Ovary (tissue), 9 donors: ENCODE measurements around the gene RACK1. TPM values are rescaled to one million over a fixed set of nuclear protein-coding genes. Genes with fewer than 3 reads are reported as not detected.
A peak's percentile ranks its signal among the peaks of the same experiment; 100 is the strongest.

ENCODE experiments used
- DNase-seq, 5 donors: peaks; one replicate each; pipeline ENCODE4 v3.0.0-alpha.2; 2019 to 2020
- H3K27ac ChIP-seq, 2 donors: fragments of 200-600 bp; one replicate each; pipeline versions ENCODE4 v1.5.1 to v1.8.0; 2019 to 2022
- H3K27me3 ChIP-seq: fragments of 200-600 bp; one replicate; pipeline ENCODE4 v1.8.0; 2022
- H3K36me3 ChIP-seq: fragments of 200-600 bp; sonication (generic); one replicate; pipeline ENCODE4 v1.5.1; 2019
- H3K4me1 ChIP-seq: one replicate; pipeline ENCODE4 v1.8.1; 2013; ENCODE audit warnings: mild to moderate bottlenecking, moderate library complexity; ENCODE audit not compliant: insufficient read depth
- H3K4me3 ChIP-seq: fragments of 200-600 bp; sonication (generic); one replicate; pipeline ENCODE4 v1.5.1; 2017
- H3K9me3 ChIP-seq, 2 donors: fragments of 200-600 bp in 1 of 2; sonication (generic) in 1 of 2; one replicate each; pipeline versions ENCODE4 v1.5.1 to v1.8.1; 2013 to 2019; ENCODE audit warnings: mild to moderate bottlenecking in 1 of 2, moderate library complexity in 1 of 2
- CTCF ChIP-seq, 3 donors: fragments of 450-650 bp in 2 of 3; fragments of 200-600 bp in 1 of 3; IDR thresholded peaks; one replicate each; pipeline versions ENCODE4 v1.5.1 to v1.8.0; 2016 to 2022; ENCODE audit warnings: antibody characterized with exemption in 3 of 3, mild to moderate bottlenecking in 1 of 3
- EP300 ChIP-seq: sonication (generic); formaldehyde crosslinking; IDR thresholded peaks from one replicate; pipeline ENCODE4 v1.6.1; 2017; ENCODE audit warnings: antibody characterized with exemption
- POLR2A ChIP-seq: fragments of 450-650 bp; IDR thresholded peaks from one replicate; pipeline ENCODE4 v1.6.1; 2017; ENCODE audit warnings: antibody characterized with exemption, mild to moderate bottlenecking, moderate library complexity
- WGBS, 3 donors: extraction: QIAGEN DNeasy Blood & Tissue Kit in 1 of 3; methylation state at CpG; one replicate each; pipeline versions ENCODE4 v1.1.5 to v1.1.7; 2013 to 2017; 5-methylcytosine and 5-hydroxymethylcytosine counted together
- intact Hi-C, 4 donors: fragments of 100-400 bp; cut with DNase I; formaldehyde crosslinking; loops; one replicate each; pipeline versions ENCODE4 v1.11.0 to v1.15.1; 2022 to 2023
- polyA plus RNA-seq, 2 donors: library from polyadenylated mRNA; stranded (reverse); fragments of 200-250 nt in 1 of 2; fragments of 350-450 nt in 1 of 2; fragmentation: Illumina TruSeq in 1 of 2; extraction: RNeasy Lipid Tissue Mini Kit (QIAGEN cat#74804) in 1 of 2; gene quantifications; one replicate each; pipeline ENCODE4 v1.2.3, GENCODE V29; 2013 to 2014
- total RNA-seq, 7 donors: library from RNA; depleted of rRNA in 2 of 7; stranded (reverse); fragments of >200 nt in 2 of 7; fragmentation: NEBNext Ultra II Directional in 3 of 7; extraction: Animal tissue kit (Norgen Biotek cat#: 25700) in 3 of 7; gene quantifications; one replicate each; pipeline versions ENCODE4 v1.1.0 to v1.2.4, GENCODE V29; 2016 to 2023
- donor health status: DM: no; HTN: no; CAD: no; lungs with moderate emphysema.
- donor health status: DM: no; HTN: no; CAD: no.
- donor health status: Bipolar disorder and iron deficiency.
- donor health status: DM: yes; HTN: yes; CAD: no.
- donor health status: DM: no; HTN: no; CAD: no.
- donor health status: DM: yes; HTN: yes; CAD: no.

Gene RACK1
- total and polyA plus RNA-seq, 9 donors = 2,570 to 4,895 (median 3,203) TPM

- Histone ChIP-seq H3K36me3 (no peaks in the 10 kb centered on the region), H3K9me3 (no peaks in the 10 kb centered on the region), H3K27ac (peak overlapping the region; percentile 78 to 92), H3K4me3 (peak overlapping the region; percentile 85), H3K4me1 (peaks cover 18% of the 10 kb centered on the region), H3K27me3 (no peaks in the 10 kb centered on the region)
- TF ChIP-seq CTCF (IDR thresholded peaks at IDR 0.05) (no peak), POLR2A (peak; percentile 76), EP300 (peak; percentile 39)
- peak; percentile 87 to 92 (median 91) for DNase-seq
- 0 to 1% (median 0%) methylated on average over 53 to 55 of the region's 55 CpGs for WGBS, 3 donors
- intact Hi-C loops = loop anchor here in 1 of 4 donors (10.0 kb wide), 1 partner anchor 432 kb away; no protein-coding TSS in a partner anchor
These were observed 2.8 kb upstream of the RACK1 start for GRCh38 chr5:181246276-181247049.

- Histone ChIP-seq H3K4me3 (peak overlapping the region; percentile 85), H3K9me3 (no peaks in the 10 kb centered on the region), H3K4me1 (peaks cover 18% of the 10 kb centered on the region), H3K27me3 (no peaks in the 10 kb centered on the region), H3K36me3 (no peaks in the 10 kb centered on the region), H3K27ac (peak overlapping the region; percentile 78 to 92)
- 26% methylated on average over 34 of the region's 34 CpGs for WGBS, 3 donors
- DNase-seq = peak in 1 of 5 donors; percentile 48
- intact Hi-C loops = loop anchor here in 1 of 4 donors (1.0 to 10.0 kb wide), 2 partner anchors 56 to 431 kb away; no protein-coding TSS in a partner anchor
- TF ChIP-seq EP300 (no peak), CTCF (IDR thresholded peaks at IDR 0.05) (no peak), POLR2A (no peak)
These were observed 1.9 kb upstream of the RACK1 start for GRCh38 chr5:181245427-181246275.

- no peak for DNase-seq
- TF ChIP-seq POLR2A (no peak), CTCF (IDR thresholded peaks at IDR 0.05) (no peak), EP300 (no peak)
- intact Hi-C loops = loop anchor here in 2 of 4 donors (2.0 to 10.0 kb wide), 3 partner anchors 18 to 428 kb away; partner anchors contain the start of gene TRIM41 (in 1 of the 2)
- 0 to 2% (median 1%) methylated on average over 25 of the region's 25 CpGs for WGBS, 3 donors
- Histone ChIP-seq H3K36me3 (no peaks in the 10 kb centered on the region), H3K9me3 (no peaks in the 10 kb centered on the region), H3K27ac (peak overlapping the region; percentile 67 to 74), H3K27me3 (no peaks in the 10 kb centered on the region), H3K4me1 (peaks cover 18% of the 10 kb centered on the region), H3K4me3 (peak overlapping the region; percentile 77)
These were observed 615 bp downstream of the RACK1 start for GRCh38 chr5:181243018-181243563.

- Histone ChIP-seq H3K36me3 (no peaks in the 10 kb centered on the region), H3K27me3 (no peaks in the 10 kb centered on the region), H3K4me3 (no peak overlapping the region), H3K4me1 (peaks cover 14% of the 10 kb centered on the region), H3K9me3 (no peaks in the 10 kb centered on the region), H3K27ac (peak overlapping the region in 1 of 2 donors; percentile 67)
- TF ChIP-seq POLR2A (no peak), CTCF (IDR thresholded peaks at IDR 0.05) (no peak), EP300 (no peak)
- DNase-seq = peak in 1 of 5 donors; percentile 31
- WGBS, 3 donors = 6 to 10% (median 8%) methylated on average over 6 of the region's 6 CpGs
- intact Hi-C loops = loop anchor here in 2 of 4 donors (2.0 to 10.0 kb wide), 3 partner anchors 17 to 427 kb away; partner anchors contain the start of gene TRIM41 (in 1 of the 2)
These were observed 1.7 kb downstream of the RACK1 start for GRCh38 chr5:181242031-181242451.
